ENCODE data around the gene FBXL16.

The FBXL16 gene

DNA sequence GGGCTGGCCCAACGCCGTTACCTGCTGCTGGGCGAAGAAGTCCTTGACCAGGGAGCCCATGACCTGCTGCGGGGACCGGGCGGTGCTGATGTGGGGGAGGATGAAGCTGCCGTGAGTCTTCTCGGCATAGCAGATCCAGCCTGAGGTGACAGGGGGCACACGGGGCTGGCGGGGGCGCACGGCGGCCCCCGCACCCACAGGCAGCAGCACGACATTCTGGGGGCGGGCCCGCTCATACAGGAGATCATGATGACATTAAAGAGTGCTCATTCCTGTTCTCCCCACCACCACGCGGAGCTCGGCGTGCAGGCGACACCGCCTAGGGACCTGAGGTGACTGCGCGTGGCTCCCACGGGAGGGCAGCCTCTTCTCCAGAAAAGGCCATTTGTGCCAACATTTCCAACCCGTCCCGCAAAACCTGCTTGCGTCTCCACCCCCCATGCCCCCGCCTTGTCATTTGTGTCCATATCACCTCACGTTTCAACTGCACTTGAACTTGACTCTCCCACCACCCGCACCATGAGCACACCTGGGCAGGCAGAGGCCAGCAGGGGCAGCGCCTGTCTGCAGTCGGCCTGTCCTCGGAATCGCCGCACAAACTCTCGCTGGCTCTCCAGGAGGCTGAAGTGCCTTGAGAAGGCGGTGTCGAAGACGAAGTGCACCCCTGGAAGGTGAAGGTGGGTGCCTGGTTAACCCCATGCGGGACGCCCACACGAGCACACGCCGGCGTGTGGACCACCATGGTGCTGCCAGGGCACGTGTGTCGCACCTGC, 28.8 kb upstream of the FBXL16 start:
- no peak overlapping the region for H2AFZ ChIP-seq (ENCODE audit: low read length)
- H3K36me3 ChIP-seq (ENCODE audit: insufficient read depth, low read length) = no peaks in the 10 kb centered on the region
- H3K79me2 ChIP-seq (ENCODE audit: insufficient read depth, low read length) = no peaks in the 10 kb centered on the region
- no peak overlapping the region for H3K4me3 ChIP-seq (ENCODE audit: low read length, poor library complexity, severe bottlenecking)
- H4K20me1 ChIP-seq (ENCODE audit: insufficient read depth, low read length, poor library complexity, severe bottlenecking) = no peaks in the 10 kb centered on the region
- H3K4me2 ChIP-seq (ENCODE audit: low read depth, low read length, poor library complexity, severe bottlenecking) = no peak overlapping the region
- no peaks in the 10 kb centered on the region for H3F3A ChIP-seq (ENCODE audit: low read depth)
- H3K4me1 ChIP-seq (ENCODE audit: insufficient read depth, low read length, poor library complexity, severe bottlenecking) = no peaks in the 10 kb centered on the region
- no peaks in the 10 kb centered on the region for H3K9me3 ChIP-seq (ENCODE audit: insufficient read depth, low read depth, low read length)
- H3K9me2 ChIP-seq (replicated peaks; ENCODE audit: low read depth, low read length) = no peaks in the 10 kb centered on the region
- no peaks in the 10 kb centered on the region for H3K27me3 ChIP-seq (ENCODE audit: insufficient read depth, low read length, poor library complexity, severe bottlenecking)
- H3K9ac ChIP-seq (ENCODE audit: low read depth, low read length, poor library complexity, severe bottlenecking) = no peak overlapping the region
- no peak for TF ChIP-seq CTCF (conservative IDR thresholded peaks at IDR 0.05; ENCODE audit: low read length)
- TF ChIP-seq EZH2phosphoT487 (IDR thresholded peaks at IDR 0.05; ENCODE audit: borderline replicate concordance) = no peak

DNA sequence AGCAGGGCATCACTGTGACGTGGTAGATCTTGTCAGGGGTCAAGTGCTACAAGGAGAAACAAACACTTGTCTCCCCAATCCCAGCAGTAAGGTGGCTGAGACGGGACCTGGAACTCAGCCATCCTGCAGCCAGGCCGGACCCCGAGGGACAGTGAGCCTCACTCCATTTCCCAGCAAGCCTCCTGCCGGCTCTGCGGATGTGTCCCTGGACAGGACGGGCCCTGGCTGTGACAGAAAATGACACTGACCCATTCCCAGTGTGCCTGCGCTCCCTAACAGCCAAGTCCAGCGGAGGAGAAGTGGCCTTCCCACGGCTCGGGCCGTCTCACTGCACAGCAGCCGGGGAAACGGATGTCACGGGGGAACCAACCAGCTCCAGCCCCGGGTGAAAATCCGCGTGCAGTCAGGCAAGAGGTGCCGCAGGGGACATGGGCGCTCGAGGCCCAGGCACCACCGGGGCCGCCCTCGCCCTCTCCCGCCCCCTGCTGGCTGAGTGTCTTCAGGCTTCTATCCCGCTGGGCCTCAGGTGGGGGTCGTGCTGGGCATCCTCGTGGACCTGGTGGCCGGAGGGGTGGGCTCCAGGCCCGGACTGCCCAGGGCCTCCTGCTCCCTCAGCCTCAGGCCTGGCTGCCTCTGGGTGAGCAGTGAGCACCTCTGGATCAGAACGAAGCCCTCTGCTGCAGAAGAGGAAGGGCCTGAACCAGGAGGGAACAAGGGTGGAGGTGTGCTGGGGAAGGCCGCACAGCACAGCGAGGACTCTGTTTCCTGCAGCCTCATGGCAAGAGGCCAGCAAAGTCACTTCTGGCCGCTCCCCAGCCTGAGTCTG, 28.0 kb upstream of the FBXL16 start:
- no peaks in the 10 kb centered on the region for H3F3A ChIP-seq (ENCODE audit: low read depth)
- H3K4me3 ChIP-seq (ENCODE audit: low read length, poor library complexity, severe bottlenecking) = no peak overlapping the region
- H3K79me2 ChIP-seq (ENCODE audit: insufficient read depth, low read length) = no peaks in the 10 kb centered on the region
- H3K9me2 ChIP-seq (replicated peaks; ENCODE audit: low read depth, low read length) = no peaks in the 10 kb centered on the region
- H3K4me1 ChIP-seq (ENCODE audit: insufficient read depth, low read length, poor library complexity, severe bottlenecking) = no peaks in the 10 kb centered on the region
- H4K20me1 ChIP-seq (ENCODE audit: insufficient read depth, low read length, poor library complexity, severe bottlenecking) = no peaks in the 10 kb centered on the region
- no peak overlapping the region for H3K9ac ChIP-seq (ENCODE audit: low read depth, low read length, poor library complexity, severe bottlenecking)
- no peaks in the 10 kb centered on the region for H3K27me3 ChIP-seq (ENCODE audit: insufficient read depth, low read length, poor library complexity, severe bottlenecking)
- H3K36me3 ChIP-seq (ENCODE audit: insufficient read depth, low read length) = no peaks in the 10 kb centered on the region
- TF ChIP-seq EZH2phosphoT487 (IDR thresholded peaks at IDR 0.05; ENCODE audit: borderline replicate concordance) = no peak
- TF ChIP-seq CTCF (conservative IDR thresholded peaks at IDR 0.05; ENCODE audit: low read length) = no peak
- H3K9me3 ChIP-seq (ENCODE audit: insufficient read depth, low read depth, low read length) = no peaks in the 10 kb centered on the region
- H2AFZ ChIP-seq (ENCODE audit: low read length) = no peak overlapping the region
- H3K4me2 ChIP-seq (ENCODE audit: low read depth, low read length, poor library complexity, severe bottlenecking) = no peak overlapping the region

- no peaks in the 10 kb centered on the region for H3K79me2 ChIP-seq (ENCODE audit: insufficient read depth, low read length)
- H3F3A ChIP-seq (ENCODE audit: low read depth) = no peaks in the 10 kb centered on the region
- H3K4me2 ChIP-seq (ENCODE audit: low read depth, low read length, poor library complexity, severe bottlenecking) = no peak overlapping the region
- no peaks in the 10 kb centered on the region for H3K9me3 ChIP-seq (ENCODE audit: insufficient read depth, low read depth, low read length)
- H3K9me2 ChIP-seq (replicated peaks; ENCODE audit: low read depth, low read length) = no peaks in the 10 kb centered on the region
- no peak for TF ChIP-seq CTCF (conservative IDR thresholded peaks at IDR 0.05; ENCODE audit: low read length)
- TF ChIP-seq EZH2phosphoT487 (IDR thresholded peaks at IDR 0.05; ENCODE audit: borderline replicate concordance) = no peak
- H4K20me1 ChIP-seq (ENCODE audit: insufficient read depth, low read length, poor library complexity, severe bottlenecking) = no peaks in the 10 kb centered on the region
- H3K4me1 ChIP-seq (ENCODE audit: insufficient read depth, low read length, poor library complexity, severe bottlenecking) = no peaks in the 10 kb centered on the region
- H2AFZ ChIP-seq (ENCODE audit: low read length) = no peak overlapping the region
- H3K4me3 ChIP-seq (ENCODE audit: low read length, poor library complexity, severe bottlenecking) = no peak overlapping the region
- no peaks in the 10 kb centered on the region for H3K27me3 ChIP-seq (ENCODE audit: insufficient read depth, low read length, poor library complexity, severe bottlenecking)
- no peaks in the 10 kb centered on the region for H3K36me3 ChIP-seq (ENCODE audit: insufficient read depth, low read length)
- no peak overlapping the region for H3K9ac ChIP-seq (ENCODE audit: low read depth, low read length, poor library complexity, severe bottlenecking)
Observed at GRCh38 chr16:732936-733335, 27.3 kb upstream of the FBXL16 start.

Data from Loucy (cell line).